ENCODE results near the gene CXADR.
"Not testable (repeated sequence)": the region's sequence is repeated elsewhere in the genome, so short reads cannot be mapped to it uniquely, and the experiment has no call there.

The CXADR gene

GRCh38 chr21:17519208-17519738, 6.4 kb downstream of the CXADR start:
- TF ChIP-seq POLR2A (IDR thresholded peaks at IDR 0.05; ENCODE audit: low read depth, low read length): no peak
- DNase-seq (ENCODE audit: insufficient read length, low spot score) (no peak), FAIRE-seq (no peak)

GRCh38 chr21:17519965-17520609, 7.2 kb downstream of the CXADR start:
- DNase-seq (ENCODE audit: insufficient read length, low spot score) (no peak), FAIRE-seq (no peak)
- no peak for TF ChIP-seq POLR2A (IDR thresholded peaks at IDR 0.05; ENCODE audit: low read depth, low read length)

- no peak for TF ChIP-seq POLR2A (IDR thresholded peaks at IDR 0.05; ENCODE audit: low read depth, low read length)
- FAIRE-seq (no peak), DNase-seq (ENCODE audit: insufficient read length, low spot score) (no peak)
These were observed 10.2 kb downstream of the CXADR start for GRCh38 chr21:17523007-17523451.

- not testable (repeated sequence) for FAIRE-seq; DNase-seq (ENCODE audit: insufficient read length, low spot score)
These were observed 11.2 kb downstream of the CXADR start for GRCh38 chr21:17523979-17524494.

- DNase-seq (ENCODE audit: insufficient read length, low spot score) (no peak), FAIRE-seq (no peak)
- no peak for TF ChIP-seq POLR2A (IDR thresholded peaks at IDR 0.05; ENCODE audit: low read depth, low read length)
These were observed 11.8 kb downstream of the CXADR start for GRCh38 chr21:17524635-17525034.

- no peak for FAIRE-seq
These were observed 13.9 kb downstream of the CXADR start for GRCh38 chr21:17526776-17527175.

GRCh38 chr21:17527240-17527639, 14.4 kb downstream of the CXADR start:
- no peak for TF ChIP-seq POLR2A (IDR thresholded peaks at IDR 0.05; ENCODE audit: low read depth, low read length)
- no peak for FAIRE-seq
- no peak for DNase-seq (ENCODE audit: insufficient read length, low spot score)

More at GRCh38 chr21:17526776-17527175, 13.9 kb downstream of the CXADR start:
- no peak for DNase-seq (ENCODE audit: insufficient read length, low spot score)
- no peak for TF ChIP-seq POLR2A (IDR thresholded peaks at IDR 0.05; ENCODE audit: low read depth, low read length)

- TF ChIP-seq POLR2A (IDR thresholded peaks at IDR 0.05; ENCODE audit: low read depth, low read length): no peak
These were observed 14.9 kb downstream of the CXADR start for GRCh38 chr21:17527711-17528110.

GRCh38 chr21:17529648-17530047, 16.8 kb downstream of the CXADR start:
- TF ChIP-seq POLR2A (IDR thresholded peaks at IDR 0.05; ENCODE audit: low read depth, low read length): no peak
- no peak for FAIRE-seq

More at GRCh38 chr21:17527711-17528110, 14.9 kb downstream of the CXADR start:
- FAIRE-seq (no peak), DNase-seq (ENCODE audit: insufficient read length, low spot score) (no peak)

GRCh38 chr21:17532292-17532691, 19.4 kb downstream of the CXADR start:
- TF ChIP-seq POLR2A (IDR thresholded peaks at IDR 0.05; ENCODE audit: low read depth, low read length): no peak
- DNase-seq (ENCODE audit: insufficient read length, low spot score) (no peak), FAIRE-seq (no peak)

More at GRCh38 chr21:17529648-17530047, 16.8 kb downstream of the CXADR start:
- no peak for DNase-seq (ENCODE audit: insufficient read length, low spot score)

- TF ChIP-seq POLR2A (IDR thresholded peaks at IDR 0.05; ENCODE audit: low read depth, low read length): no peak
- no peak for DNase-seq (ENCODE audit: insufficient read length, low spot score)
- FAIRE-seq: no peak
These were observed 23.5 kb downstream of the CXADR start for GRCh38 chr21:17536381-17536780.

GRCh38 chr21:17537299-17537698, 24.5 kb downstream of the CXADR start:
- DNase-seq (ENCODE audit: insufficient read length, low spot score) (no peak), FAIRE-seq (peak; percentile 76)
- TF ChIP-seq POLR2A (IDR thresholded peaks at IDR 0.05; ENCODE audit: low read depth, low read length): no peak

- FAIRE-seq (no peak), DNase-seq (ENCODE audit: insufficient read length, low spot score) (no peak)
- TF ChIP-seq POLR2A (IDR thresholded peaks at IDR 0.05; ENCODE audit: low read depth, low read length): no peak
These were observed 25.7 kb downstream of the CXADR start for GRCh38 chr21:17538576-17538975.

- DNase-seq (ENCODE audit: insufficient read length, low spot score) (no peak), FAIRE-seq (no peak)
- no peak for TF ChIP-seq POLR2A (IDR thresholded peaks at IDR 0.05; ENCODE audit: low read depth, low read length)
These were observed 26.5 kb downstream of the CXADR start for GRCh38 chr21:17539323-17539722.

GRCh38 chr21:17539743-17540341, 27.0 kb downstream of the CXADR start:
- DNase-seq (ENCODE audit: insufficient read length, low spot score) (no peak), FAIRE-seq (no peak)
- TF ChIP-seq POLR2A (IDR thresholded peaks at IDR 0.05; ENCODE audit: low read depth, low read length): no peak

All from H54 (cell line).